ENCODE results near the gene LCN6. TPM values are rescaled to one million over a fixed set of nuclear protein-coding genes. Genes with fewer than 3 reads are reported as not detected.

The LCN6 gene
- total RNA-seq, 1 experiment from 2014 or later, result not detected

DNA sequence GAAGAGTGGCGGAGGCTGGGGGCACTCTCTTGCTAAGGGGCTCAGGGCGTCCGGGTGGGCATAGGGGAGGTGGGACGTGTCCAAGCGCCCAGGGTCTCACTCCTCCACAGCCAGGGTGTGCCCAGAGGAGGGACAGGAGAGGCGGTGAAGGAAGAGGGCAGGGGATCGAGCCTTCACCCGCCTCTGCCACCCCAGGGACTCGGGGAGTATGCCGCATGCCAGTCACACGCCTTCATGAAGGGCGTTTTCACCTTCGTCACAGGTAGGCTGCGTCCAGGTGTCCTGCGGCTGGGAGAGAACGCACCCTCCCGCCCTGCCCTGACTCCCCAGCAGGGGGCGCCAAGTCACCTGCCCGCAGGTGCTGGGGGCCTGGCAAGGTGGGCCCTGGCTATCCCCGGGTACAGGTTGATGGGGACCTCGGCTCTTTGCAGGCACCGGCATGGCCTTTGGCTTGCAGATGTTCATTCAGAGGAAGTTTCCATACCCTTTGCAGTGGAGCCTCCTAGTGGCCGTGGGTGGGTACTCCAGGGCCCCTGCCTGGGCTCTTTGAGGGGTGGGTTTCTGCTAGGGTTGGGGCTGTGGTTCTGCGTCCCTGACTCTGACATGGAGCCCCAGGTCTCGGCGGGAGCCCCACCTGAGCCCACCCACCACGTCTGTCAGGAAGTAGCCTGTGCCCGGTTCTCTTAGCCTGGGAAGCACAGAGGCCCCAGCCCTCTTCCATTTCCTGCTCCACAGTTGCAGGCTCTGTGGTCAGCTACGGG, 43.4 kb upstream of the LCN6 start:
- Histone ChIP-seq H2AK5ac (ENCODE audit: insufficient read length, low read length) (no peak overlapping the region), H4K91ac (ENCODE audit: insufficient read length, low read depth, low read length) (no peak overlapping the region), H3K56ac (ENCODE audit: insufficient read length, low read depth, low read length) (no peak overlapping the region), H3K23me2 (ENCODE audit: insufficient read length, low read depth, low read length, poor library complexity, severe bottlenecking) (no peaks in the 10 kb centered on the region), H3K79me2 (ENCODE audit: insufficient read depth, low read length) (no peaks in the 10 kb centered on the region), H2BK12ac (ENCODE audit: insufficient read length, low read depth, low read length) (no peak overlapping the region), H3K4me2 (ENCODE audit: insufficient read depth, insufficient read length, low read length) (peak overlapping the region; percentile 69), H3K4ac (ENCODE audit: low read depth, low read length) (no peak overlapping the region), H3K23ac (ENCODE audit: insufficient read length, low read depth, low read length) (no peak overlapping the region), H2BK20ac (ENCODE audit: low read depth, low read length, poor library complexity, severe bottlenecking) (no peak overlapping the region), H3K4me1 (ENCODE audit: insufficient read depth, low read length) (no peaks in the 10 kb centered on the region), H3K9me3 (ENCODE audit: control insufficient read depth, low read depth, low read length) (no peaks in the 10 kb centered on the region), H3K18ac (ENCODE audit: insufficient read length, low read depth, low read length) (peak overlapping the region; percentile 86), H3K27ac (ENCODE audit: insufficient read length, low read depth, low read length) (no peak overlapping the region), H2BK120ac (ENCODE audit: low read depth, low read length, poor library complexity, severe bottlenecking) (no peak overlapping the region), H3K14ac (ENCODE audit: insufficient read depth, low read length) (peak overlapping the region; percentile 54; the same call in 1 of the 2 replicates), H3K27me3 (ENCODE audit: insufficient read depth, low read length) (no peaks in the 10 kb centered on the region), H3T11ph (ENCODE audit: low read length) (no peak overlapping the region), H4K5ac (ENCODE audit: insufficient read length, low read depth, low read length) (no peak overlapping the region), H3K9ac (ENCODE audit: extremely low read depth, insufficient read length, low read length) (no peak overlapping the region), H3K79me1 (ENCODE audit: insufficient read depth, low read depth, low read length, poor library complexity, severe bottlenecking) (no peaks in the 10 kb centered on the region), H4K8ac (replicated peaks; ENCODE audit: insufficient read length, low read depth, low read length) (no peak overlapping the region), H2BK15ac (ENCODE audit: low read depth, low read length) (no peak overlapping the region), H4K20me1 (ENCODE audit: control insufficient read depth, insufficient read depth, insufficient read length) (no peaks in the 10 kb centered on the region), H2AFZ (ENCODE audit: low read length) (no peak overlapping the region), H2BK5ac (ENCODE audit: insufficient read length, low read length) (no peak overlapping the region)
- no CpG with 5 or more reads among the region's 29 CpGs for WGBS (ENCODE audit: extremely low coverage, insufficient read length, low lambda C conversion rate)
- H3K36me3 Mint-ChIP-seq (ENCODE audit: insufficient read depth in 1 of 3, low read depth in 3 of 3), result peaks cover 0 to 8% (median 1%) of the 10 kb centered on the region in 3 experiments; a peak in 3 of 7 replicates
- DNase-seq, result peak; percentile 92
- H3K27me3 Mint-ChIP-seq (ENCODE audit: low read depth), result peaks cover 16% of the 10 kb centered on the region
- H3K9me3 Mint-ChIP-seq, result no peaks in the 10 kb centered on the region
- peak overlapping the region; percentile 81 to 89 for H3K4me3 Mint-ChIP-seq
- H3K27ac Mint-ChIP-seq, result peak overlapping the region in 2 of 3 experiments; percentile 66 to 97; a peak in 3 of 7 replicates
- peaks cover 17 to 34% of the 10 kb centered on the region in 2 experiments for H3K4me1 Mint-ChIP-seq
- TF ChIP-seq, protein P1, sequence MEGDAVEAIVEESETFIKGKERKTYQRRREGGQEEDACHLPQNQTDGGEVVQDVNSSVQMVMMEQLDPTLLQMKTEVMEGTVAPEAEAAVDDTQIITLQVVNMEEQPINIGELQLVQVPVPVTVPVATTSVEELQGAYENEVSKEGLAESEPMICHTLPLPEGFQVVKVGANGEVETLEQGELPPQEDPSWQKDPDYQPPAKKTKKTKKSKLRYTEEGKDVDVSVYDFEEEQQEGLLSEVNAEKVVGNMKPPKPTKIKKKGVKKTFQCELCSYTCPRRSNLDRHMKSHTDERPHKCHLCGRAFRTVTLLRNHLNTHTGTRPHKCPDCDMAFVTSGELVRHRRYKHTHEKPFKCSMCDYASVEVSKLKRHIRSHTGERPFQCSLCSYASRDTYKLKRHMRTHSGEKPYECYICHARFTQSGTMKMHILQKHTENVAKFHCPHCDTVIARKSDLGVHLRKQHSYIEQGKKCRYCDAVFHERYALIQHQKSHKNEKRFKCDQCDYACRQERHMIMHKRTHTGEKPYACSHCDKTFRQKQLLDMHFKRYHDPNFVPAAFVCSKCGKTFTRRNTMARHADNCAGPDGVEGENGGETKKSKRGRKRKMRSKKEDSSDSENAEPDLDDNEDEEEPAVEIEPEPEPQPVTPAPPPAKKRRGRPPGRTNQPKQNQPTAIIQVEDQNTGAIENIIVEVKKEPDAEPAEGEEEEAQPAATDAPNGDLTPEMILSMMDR (conservative IDR thresholded peaks at IDR 0.05), result peak; percentile 99
